ENCODE results near the gene RAI2.

Gene RAI2

GRCh38 chrX:17767734-17768133 lies 93.4 kb downstream of the RAI2 start:
- no peak for TF ChIP-seq CTCF (conservative IDR thresholded peaks at IDR 0.05)
- no peak overlapping the region for H3K27ac ChIP-seq

GRCh38 chrX:17759990-17760389 lies 101.1 kb downstream of the RAI2 start:
- H3K27ac ChIP-seq, result no peak overlapping the region
- no peak for TF ChIP-seq CTCF (conservative IDR thresholded peaks at IDR 0.05)

- no peak overlapping the region for H3K27ac ChIP-seq
- TF ChIP-seq CTCF (conservative IDR thresholded peaks at IDR 0.05), result no peak
Observed at GRCh38 chrX:17758382-17758781, 102.7 kb downstream of the RAI2 start.

GRCh38 chrX:17750436-17750835 lies 110.7 kb downstream of the RAI2 start:
- TF ChIP-seq CTCF (conservative IDR thresholded peaks at IDR 0.05), result no peak
- no peak overlapping the region for H3K27ac ChIP-seq

Measured in VCaP (cell line).